ENCODE data around the gene EPSTI1.
"Not testable (repeated sequence)": the region's sequence is repeated elsewhere in the genome, so short reads cannot be mapped to it uniquely, and the experiment has no call there.

The EPSTI1 gene

GRCh38 chr13:42891591-42891990, 100.5 kb downstream of the EPSTI1 start:
- no peak for DNase-seq

DNA sequence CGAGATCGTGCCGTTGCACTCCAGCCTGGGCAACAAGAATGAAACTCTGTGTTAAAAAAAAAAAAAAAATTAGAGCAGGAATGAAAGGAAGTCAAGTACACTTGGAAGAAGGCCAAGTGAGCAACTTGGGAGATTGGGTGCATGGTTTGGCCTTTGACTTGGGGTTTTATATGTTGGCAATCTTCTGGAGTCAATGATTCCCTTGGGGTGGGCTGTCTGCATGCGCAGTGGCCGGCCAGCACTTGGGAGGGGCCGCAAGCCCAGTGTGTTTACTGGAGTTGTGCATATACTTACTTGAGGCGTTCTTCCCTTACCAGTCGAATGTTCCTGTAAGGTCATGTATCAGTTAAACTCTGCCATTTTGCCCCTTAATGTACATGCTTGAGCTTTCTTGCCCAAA, 106.7 kb downstream of the EPSTI1 start:
- DNase-seq: no peak

DNA sequence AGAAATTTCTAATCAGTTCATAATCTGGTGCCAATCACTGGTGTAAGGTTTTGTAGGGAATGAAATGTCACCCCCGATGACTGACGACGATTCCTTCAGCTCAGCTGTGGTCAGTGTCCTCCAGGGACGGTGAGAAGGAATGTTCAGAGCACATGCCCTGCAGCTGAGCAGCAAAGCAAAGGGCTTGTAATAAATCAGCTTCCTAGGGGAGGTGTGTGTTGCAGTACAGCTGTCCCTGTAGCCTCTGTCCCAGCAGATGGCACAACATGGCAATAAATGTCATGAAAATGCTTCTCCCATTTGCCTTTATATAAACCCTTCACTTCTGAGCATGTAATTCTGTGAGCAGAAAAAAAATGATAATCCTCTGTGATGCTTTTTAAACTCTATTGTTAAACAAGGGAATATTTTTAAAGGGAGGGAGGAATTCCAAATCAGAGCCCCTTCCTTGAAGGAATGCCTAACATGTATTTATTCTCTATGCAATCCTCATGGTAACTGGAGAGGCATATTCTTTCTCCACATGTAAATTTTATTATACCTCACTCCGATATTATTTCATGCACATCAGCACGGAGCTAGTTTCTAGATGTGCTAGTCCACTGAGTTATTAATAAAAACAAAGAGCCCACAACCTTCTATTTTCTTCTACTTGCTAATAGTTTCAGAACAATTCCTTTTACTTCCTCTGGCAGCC, 108.1 kb downstream of the EPSTI1 start:
- DNase-seq: no peak

- DNase-seq: no peak
Observed at GRCh38 chr13:42883142-42883541, 108.9 kb downstream of the EPSTI1 start.

DNA sequence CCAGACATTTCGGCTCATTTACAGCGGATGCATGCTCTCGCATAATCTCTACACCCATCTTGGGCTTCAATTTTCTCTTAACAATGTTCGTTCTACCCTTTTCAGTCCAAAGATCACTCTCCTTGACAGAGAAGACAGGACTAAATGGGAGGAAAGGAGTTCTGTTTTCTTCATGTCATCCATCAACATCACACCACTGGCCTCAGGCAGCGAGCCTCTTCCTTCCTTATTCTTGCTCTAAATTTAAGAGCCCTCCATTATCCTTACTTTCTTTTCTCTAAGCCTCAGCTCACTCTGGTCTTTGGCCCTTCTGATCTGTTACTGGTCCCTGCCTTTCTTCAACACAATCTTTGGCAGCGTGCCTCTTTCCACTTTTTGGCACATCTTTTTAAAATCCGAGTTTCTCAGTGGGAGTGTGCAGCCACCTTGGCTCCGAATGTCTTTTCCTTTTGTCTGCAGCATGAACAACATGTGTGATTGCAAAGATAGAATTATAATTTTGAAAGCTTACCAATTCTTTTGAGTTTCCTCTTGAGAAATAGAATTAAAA, 111.9 kb downstream of the EPSTI1 start:
- no peak for DNase-seq

- no peak for DNase-seq
Observed at GRCh38 chr13:42878721-42879120, 113.3 kb downstream of the EPSTI1 start.

- DNase-seq: no peak
Observed at GRCh38 chr13:42876887-42877545, 115.0 kb downstream of the EPSTI1 start.

GRCh38 chr13:42876270-42876714, 115.7 kb downstream of the EPSTI1 start:
- no peak for DNase-seq

- no peak for DNase-seq
Observed at GRCh38 chr13:42875475-42876269, 116.4 kb downstream of the EPSTI1 start.

DNA sequence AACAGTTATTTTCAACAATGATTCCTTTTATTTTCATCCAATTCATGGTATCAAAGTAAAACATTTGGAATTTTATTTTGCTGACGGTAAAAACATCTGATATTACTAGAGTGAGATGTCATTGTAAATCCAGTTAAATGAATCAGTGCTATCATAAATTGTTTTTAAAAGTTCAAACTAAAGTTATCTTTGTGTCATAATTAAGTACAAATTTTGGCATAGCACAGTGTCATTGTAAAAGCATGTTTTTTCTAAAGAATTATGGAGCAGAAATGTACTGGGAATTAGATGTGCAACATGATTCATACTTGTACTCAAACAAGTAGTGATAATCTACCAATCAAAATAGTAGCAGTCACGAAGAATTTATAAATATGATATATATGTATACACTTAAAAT, 117.8 kb downstream of the EPSTI1 start:
- DNase-seq: no peak

DNA sequence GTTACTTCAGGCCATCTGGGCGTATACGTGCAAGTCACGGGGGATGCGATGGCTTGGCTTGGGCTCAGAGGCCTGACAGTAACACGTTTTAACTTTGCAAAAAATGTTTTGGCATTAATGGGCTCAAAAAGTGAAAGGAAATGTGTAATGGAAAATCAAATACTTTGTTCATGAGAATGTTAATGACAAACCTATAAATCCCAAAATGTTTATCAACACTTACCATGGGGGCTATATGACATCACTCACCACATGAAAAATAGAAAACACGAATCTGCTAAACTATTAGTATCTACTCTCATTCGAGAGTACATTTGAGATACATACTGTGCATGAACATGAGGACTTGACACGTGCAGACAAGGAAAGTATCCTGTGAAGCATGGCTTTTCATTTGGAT, 119.0 kb downstream of the EPSTI1 start:
- no peak for DNase-seq

GRCh38 chr13:42867232-42867631, 124.8 kb downstream of the EPSTI1 start:
- DNase-seq: no peak

GRCh38 chr13:42865768-42866102, 126.3 kb downstream of the EPSTI1 start:
- no peak for DNase-seq

DNA sequence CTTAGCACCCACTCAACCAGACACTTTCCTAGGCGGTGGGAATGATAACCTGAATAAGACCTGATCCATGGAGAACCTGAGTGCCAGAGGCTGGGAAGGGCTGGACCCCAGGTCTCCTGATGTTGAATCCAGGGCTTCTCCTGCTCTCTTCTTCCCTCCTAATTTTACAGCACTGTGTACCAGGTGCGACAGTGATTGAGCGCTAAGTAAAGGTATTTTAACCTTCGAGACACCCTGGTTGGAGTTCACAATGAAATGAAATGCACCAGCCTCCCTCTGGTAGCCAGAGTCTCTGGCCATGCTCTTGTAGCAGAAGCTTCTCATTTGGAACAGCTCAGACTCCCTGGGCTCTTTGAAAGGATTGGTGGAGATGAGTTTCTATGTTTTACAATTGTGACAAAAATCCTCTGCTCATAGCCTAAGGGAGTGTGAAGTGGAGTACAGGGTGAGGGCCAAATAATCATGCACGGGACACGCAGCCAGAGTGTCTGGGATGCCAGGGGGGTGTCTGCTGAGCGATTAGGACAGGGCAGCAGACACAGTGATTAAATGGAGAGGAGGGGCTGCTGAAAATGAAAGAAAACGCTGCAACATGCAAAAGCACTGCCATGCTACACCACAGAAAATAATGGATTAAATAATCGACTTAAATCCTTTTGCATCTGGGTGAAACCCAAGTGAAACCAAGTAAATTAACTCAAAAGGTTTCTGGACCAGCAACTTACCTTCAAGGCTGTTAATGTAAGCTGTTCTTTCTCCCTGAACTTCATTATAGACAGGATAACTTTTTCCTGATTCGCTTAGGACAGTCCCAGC, 126.9 kb downstream of the EPSTI1 start:
- DNase-seq: no peak

GRCh38 chr13:42862370-42862769, 129.7 kb downstream of the EPSTI1 start:
- not testable (repeated sequence) for DNase-seq

- DNase-seq: no peak
Observed at GRCh38 chr13:42860485-42860884, 131.6 kb downstream of the EPSTI1 start.

DNA sequence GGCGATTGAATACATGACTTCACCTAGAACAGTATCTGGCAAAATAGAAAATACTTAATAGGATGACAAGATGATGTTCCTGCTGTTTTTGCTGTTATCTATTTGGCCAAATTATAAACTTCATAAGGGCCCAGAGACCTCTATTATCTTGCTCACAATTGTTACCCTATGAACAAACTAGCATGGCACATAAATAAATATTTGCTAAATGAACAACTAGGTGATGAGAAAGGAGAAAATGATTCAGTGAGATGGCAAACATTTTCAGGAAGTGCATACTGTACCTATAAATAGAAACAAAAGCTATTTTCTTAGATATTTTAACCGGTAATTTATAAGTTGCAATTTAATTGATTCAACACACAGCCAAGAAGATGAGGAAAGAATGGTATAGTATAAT, 132.3 kb downstream of the EPSTI1 start:
- DNase-seq: no peak

GRCh38 chr13:42855410-42855809, 136.6 kb downstream of the EPSTI1 start:
- DNase-seq: no peak

GRCh38 chr13:42852136-42852535, 139.9 kb downstream of the EPSTI1 start:
- DNase-seq: no peak

DNA sequence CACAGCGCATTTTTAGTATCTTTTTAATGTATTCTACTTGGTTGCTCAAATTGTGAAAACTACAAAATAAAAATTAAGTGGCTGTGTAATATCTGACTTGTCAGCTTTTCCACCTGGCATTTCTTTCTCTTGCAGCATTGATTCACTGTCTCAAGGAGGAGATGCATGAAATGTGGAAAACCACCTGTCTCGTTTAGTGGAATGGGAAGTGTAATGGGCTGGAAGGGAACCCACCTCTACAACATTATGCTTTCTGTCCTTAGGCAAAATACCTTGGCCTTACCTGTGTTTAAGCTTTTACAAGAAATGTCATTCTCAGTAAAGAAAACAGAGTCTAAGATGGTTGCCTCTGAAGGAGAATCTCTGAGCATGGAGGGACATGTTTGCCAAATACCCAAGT, 142.8 kb downstream of the EPSTI1 start:
- no peak for DNase-seq

- no peak for DNase-seq
Observed at GRCh38 chr13:42847891-42848663, 144.0 kb downstream of the EPSTI1 start.

Data from activated gamma-delta T cell (primary cell).